ENCODE measurements around the gene CD200R1. TPM values are rescaled to one million over a fixed set of nuclear protein-coding genes. Genes with fewer than 3 reads are reported as not detected.

Gene CD200R1
- total and polyA plus RNA-seq, 9 of the 15 experiments (the other 6 are each of a cell fraction or from before 2014, with no cell fraction given), result 0.04 to 0.23 (median 0.09) TPM; not detected in 5

DNA sequence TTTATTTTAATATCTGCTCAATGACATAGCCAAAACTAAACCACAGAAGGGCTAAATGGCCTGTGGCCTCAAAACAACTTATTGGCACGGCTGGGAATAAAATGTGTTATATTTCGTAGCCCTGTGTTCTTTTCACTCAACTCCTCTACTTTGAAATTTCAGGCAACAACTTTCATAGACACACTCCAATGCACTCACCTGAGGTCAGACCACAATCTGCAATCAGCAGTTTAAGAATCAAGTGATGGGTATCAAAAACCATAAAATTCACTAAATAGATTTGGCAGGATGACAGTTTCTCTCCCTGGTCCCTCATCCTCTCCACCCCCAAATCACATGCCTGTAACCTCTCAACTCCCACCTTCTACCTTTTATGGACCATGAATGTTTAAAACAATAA lies 2.0 kb upstream of the CD200R1 start (continued):
- no peak for TF ChIP-seq SAP30 (IDR thresholded peaks at IDR 0.05; ENCODE audit: borderline replicate concordance, insufficient read depth, low read depth, low read length, poor library complexity, severe bottlenecking)
- TF ChIP-seq C11orf30 (IDR thresholded peaks at IDR 0.05; ENCODE audit: low read depth), result no peak
- no peak for TF ChIP-seq ZNF253 (CRISPR knock-in tag; conservative IDR thresholded peaks at IDR 0.05)
- TF ChIP-seq ZNF57 (CRISPR knock-in tag; IDR thresholded peaks at IDR 0.05), result no peak
- TF ChIP-seq LARP7 (IDR thresholded peaks at IDR 0.05), result no peak
- no peak for TF ChIP-seq ZNF778 (CRISPR knock-in tag; IDR thresholded peaks at IDR 0.05)

DNA sequence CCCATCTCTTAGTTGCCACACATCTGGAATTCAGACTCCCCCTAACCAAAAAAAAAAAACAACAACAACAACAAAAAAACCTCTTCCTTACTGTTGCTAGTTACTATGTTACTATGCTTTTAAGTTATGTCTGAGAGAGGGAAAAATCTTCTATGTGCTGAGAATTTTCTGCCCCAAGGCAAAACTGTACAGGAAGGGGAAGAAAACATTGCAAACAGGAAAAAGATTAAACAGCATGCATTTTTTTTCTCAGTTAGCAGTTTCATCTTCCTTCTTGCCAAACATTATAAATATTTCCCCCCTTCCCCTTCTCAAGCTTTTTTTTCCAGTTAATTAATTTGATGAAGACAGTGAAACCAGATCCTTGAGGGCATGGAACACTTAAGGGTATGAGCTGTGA lies 1.1 kb upstream of the CD200R1 start:
- TF ChIP-seq BCL6 (CRISPR knock-in tag; IDR thresholded peaks at IDR 0.05), result no peak
- TF ChIP-seq, protein P1, sequence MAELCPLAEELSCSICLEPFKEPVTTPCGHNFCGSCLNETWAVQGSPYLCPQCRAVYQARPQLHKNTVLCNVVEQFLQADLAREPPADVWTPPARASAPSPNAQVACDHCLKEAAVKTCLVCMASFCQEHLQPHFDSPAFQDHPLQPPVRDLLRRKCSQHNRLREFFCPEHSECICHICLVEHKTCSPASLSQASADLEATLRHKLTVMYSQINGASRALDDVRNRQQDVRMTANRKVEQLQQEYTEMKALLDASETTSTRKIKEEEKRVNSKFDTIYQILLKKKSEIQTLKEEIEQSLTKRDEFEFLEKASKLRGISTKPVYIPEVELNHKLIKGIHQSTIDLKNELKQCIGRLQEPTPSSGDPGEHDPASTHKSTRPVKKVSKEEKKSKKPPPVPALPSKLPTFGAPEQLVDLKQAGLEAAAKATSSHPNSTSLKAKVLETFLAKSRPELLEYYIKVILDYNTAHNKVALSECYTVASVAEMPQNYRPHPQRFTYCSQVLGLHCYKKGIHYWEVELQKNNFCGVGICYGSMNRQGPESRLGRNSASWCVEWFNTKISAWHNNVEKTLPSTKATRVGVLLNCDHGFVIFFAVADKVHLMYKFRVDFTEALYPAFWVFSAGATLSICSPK (IDR thresholded peaks at IDR 0.05; ENCODE audit: borderline replicate concordance), result no peak
- no peak for TF ChIP-seq CBFB (CRISPR knock-in tag; IDR thresholded peaks at IDR 0.05)
- no peak for TF ChIP-seq DACH1 (IDR thresholded peaks at IDR 0.05; ENCODE audit: partially characterized antibody)
- TF ChIP-seq EP300 (IDR thresholded peaks at IDR 0.05; ENCODE audit: low read length), result no peak
- TF ChIP-seq C11orf30 (IDR thresholded peaks at IDR 0.05; ENCODE audit: low read depth), result no peak
- no peak for TF ChIP-seq HMGN3 (IDR thresholded peaks at IDR 0.05; ENCODE audit: borderline replicate concordance, extremely low read depth, insufficient read length, low read depth, low read length)
- TF ChIP-seq POLR2A (conservative IDR thresholded peaks at IDR 0.05), result no peak
- no peak for TF ChIP-seq CAMTA2 (CRISPR knock-in tag; conservative IDR thresholded peaks at IDR 0.05)
- no peak for TF ChIP-seq CHD1 (IDR thresholded peaks at IDR 0.05; ENCODE audit: low read length)
- no peak for TF ChIP-seq STAT5B (CRISPR knock-in tag; IDR thresholded peaks at IDR 0.05)
- H3K27me3 ChIP-seq (ENCODE audit: control insufficient read depth in 2 of 2, insufficient read depth in 2 of 2, low read length in 2 of 2), result no peaks in the 10 kb centered on the region
- FAIRE-seq (no peak), ATAC-seq (no peak), DNase-seq (ENCODE audit: extremely low read depth in 1 of 4, low spot score in 3 of 4) (no peak)
- no peak overlapping the region for H2AFZ ChIP-seq (ENCODE audit: low read depth, low read length)
- H3K4me2 ChIP-seq (ENCODE audit: insufficient read depth, low read length), result no peak overlapping the region
- H3K9me1 ChIP-seq (ENCODE audit: control insufficient read depth, insufficient read depth, low read length), result no peaks in the 10 kb centered on the region
- BruUV-seq (replicated peaks), result no TSS peak
- no peak overlapping the region for H3K4me3 ChIP-seq
- no peaks in the 10 kb centered on the region for H3K9me3 ChIP-seq (replicated peaks; ENCODE audit: control insufficient read depth, insufficient read depth, low read depth, low read length)
- no peaks in the 10 kb centered on the region for H3K79me2 ChIP-seq (ENCODE audit: control insufficient read depth, insufficient read depth, low read length)
- H3K4me1 ChIP-seq (replicated peaks in 1 of 2; ENCODE audit: control insufficient read depth in 2 of 2, insufficient read depth in 2 of 2, low read length in 2 of 2), result no peaks in the 10 kb centered on the region
- intact Hi-C loops (cut with micrococcal nuclease) (loop anchor here (5.0 to 10.0 kb wide), 2 partner anchors 121 to 164 kb away; no protein-coding TSS in a partner anchor), in situ Hi-C loops (cut with MboI) (loop anchor here (5.0 kb wide), 1 partner anchor 244 kb away; no protein-coding TSS in a partner anchor)
- H3K9ac ChIP-seq (ENCODE audit: insufficient read depth in 1 of 2, low read depth in 2 of 2, low read length in 2 of 2), result no peak overlapping the region
- ChIA-PET POLR2A (no interaction called here), CTCF (ENCODE audit: low intra/inter-chr PET ratio) (no interaction called here)
- H3K27ac ChIP-seq (ENCODE audit: extremely low read depth, low read depth, low read length), result no peak overlapping the region
- H4K20me1 ChIP-seq (replicated peaks; ENCODE audit: control insufficient read depth, insufficient read depth, low read length), result no peaks in the 10 kb centered on the region
- no peaks in the 10 kb centered on the region for H3K36me3 ChIP-seq (ENCODE audit: control insufficient read depth, insufficient read depth, low read length)

Data from K562 (cell line).